Mesendoderm (in vitro differentiated cells): ENCODE data around the gene KIAA1191.

Experiments
- DNase-seq: peaks from one replicate; pipeline ENCODE4 v3.0.0; 2013
- H2AK5ac ChIP-seq: 2 replicates; pipeline ENCODE4 v1.6.1; 2013; ENCODE audit warnings: low read length, inconsistent platforms
- H2BK120ac ChIP-seq: 2 replicates; pipeline ENCODE4 v1.6.1; 2013; ENCODE audit warnings: low read depth, mild to moderate bottlenecking, low read length, moderate library complexity, mixed read lengths
- H2BK15ac ChIP-seq: replicated peaks from 2 replicates; pipeline ENCODE4 v1.6.1; 2013; ENCODE audit warnings: low read depth, mild to moderate bottlenecking, moderate library complexity
- H2BK5ac ChIP-seq: 2 replicates; pipeline ENCODE4 v1.6.1; 2013; ENCODE audit warnings: low read length, inconsistent platforms
- H3K18ac ChIP-seq: 2 replicates; pipeline ENCODE4 v1.6.1; 2013; ENCODE audit warnings: mild to moderate bottlenecking, low read length, mixed read lengths
- H3K23ac ChIP-seq: one replicate; pipeline ENCODE4 v1.6.1; 2013; ENCODE audit warnings: low read length
- H3K27ac ChIP-seq: 2 replicates; pipeline ENCODE4 v1.5.1; 2013; ENCODE audit warnings: low read depth, mild to moderate bottlenecking, inconsistent platforms, low read length, moderate library complexity
- H3K27me3 ChIP-seq: 2 replicates; pipeline ENCODE4 v1.6.1; 2013; ENCODE audit warnings: low read length, control low read depth, mild to moderate bottlenecking, inconsistent platforms; ENCODE audit not compliant: insufficient read depth, poor library complexity
- H3K36me3 ChIP-seq: 2 replicates; pipeline ENCODE4 v1.6.1; 2013; ENCODE audit warnings: low read length, inconsistent platforms; ENCODE audit not compliant: control insufficient read depth, insufficient read depth
- H3K4ac ChIP-seq: one replicate; pipeline ENCODE4 v1.6.1; 2013; ENCODE audit warnings: low read depth, mild to moderate bottlenecking, low read length, moderate library complexity
- H3K4me1 ChIP-seq: 2 replicates; pipeline ENCODE4 v1.6.1; 2013; ENCODE audit warnings: low read depth, low read length, inconsistent platforms; ENCODE audit not compliant: control insufficient read depth
- H3K4me2 ChIP-seq: 2 replicates; pipeline ENCODE4 v1.6.1; 2013; ENCODE audit warnings: low read length
- H3K4me3 ChIP-seq: 2 replicates; pipeline ENCODE4 v1.5.1; 2013; ENCODE audit warnings: mild to moderate bottlenecking, low read length
- H3K56ac ChIP-seq: one replicate; pipeline ENCODE4 v1.6.1; 2013; ENCODE audit warnings: low read length
- H3K79me1 ChIP-seq: 2 replicates; pipeline ENCODE4 v1.6.1; 2013; ENCODE audit warnings: low read length, inconsistent platforms
- H3K79me2 ChIP-seq: 2 replicates; pipeline ENCODE4 v1.6.1; 2013; ENCODE audit warnings: mild to moderate bottlenecking, low read length; ENCODE audit not compliant: control insufficient read depth, insufficient read depth
- H3K9ac ChIP-seq: 2 replicates; pipeline ENCODE4 v1.6.1; 2013; ENCODE audit warnings: low read length, inconsistent platforms
- H4K5ac ChIP-seq: one replicate; pipeline ENCODE4 v1.6.1; 2013; ENCODE audit warnings: low read length
- H4K8ac ChIP-seq: one replicate; pipeline ENCODE4 v1.6.1; 2013; ENCODE audit warnings: low read depth, mild to moderate bottlenecking, control low read depth, low read length, moderate library complexity
- WGBS: extraction: QIAGEN DNeasy Blood & Tissue Kit; methylation state at CpG from one replicate; pipeline ENCODE4 v1.1.7; 2013; ENCODE audit warnings: low lambda C conversion rate, missing lambda C conversion rate; ENCODE audit not compliant: insufficient coverage; ENCODE audit errors: extremely low coverage; 5-methylcytosine and 5-hydroxymethylcytosine counted together

Gene KIAA1191

DNA sequence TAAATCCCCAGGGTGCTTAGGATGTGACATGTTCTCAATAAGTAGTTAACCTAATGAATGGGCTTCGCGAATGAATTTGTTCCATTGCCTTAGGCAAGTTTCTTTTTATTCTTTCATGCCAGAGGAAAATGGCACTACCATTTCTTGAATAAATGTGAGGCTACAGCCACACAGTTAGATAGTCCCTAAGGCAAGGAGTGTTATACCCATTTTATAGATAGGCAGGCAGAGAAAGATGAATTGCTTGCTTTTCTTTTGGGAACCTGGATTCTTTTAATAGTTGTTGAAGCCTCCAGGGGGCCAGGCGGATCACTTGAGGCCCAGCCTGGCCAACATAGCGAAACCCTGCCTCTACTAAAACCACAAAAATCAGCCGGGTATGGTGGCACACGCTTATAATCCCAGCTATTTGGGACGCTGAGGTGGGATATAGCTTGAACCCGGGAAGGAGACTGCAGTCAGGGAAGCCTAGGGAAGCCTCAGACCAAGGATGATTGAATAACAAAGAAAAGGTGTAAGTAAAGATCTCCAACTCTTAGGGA is 25.9 kb upstream of the KIAA1191 start:
- Histone ChIP-seq H3K18ac (no peak overlapping the region), H3K4me3 (peak overlapping the region; percentile 94), H3K4me1 (peaks cover 2% of the 10 kb centered on the region), H3K79me1 (peaks cover 13% of the 10 kb centered on the region), H3K56ac (peak overlapping the region; percentile 96), H4K8ac (no peak overlapping the region), H2BK5ac (no peak overlapping the region), H3K4ac (no peak overlapping the region), H3K27ac (no peak overlapping the region), H3K9ac (peak overlapping the region; percentile 94), H3K79me2 (peaks cover 20% of the 10 kb centered on the region), H3K23ac (no peak overlapping the region), H4K5ac (no peak overlapping the region), H3K4me2 (peak overlapping the region; percentile 90), H3K36me3 (peaks cover 7% of the 10 kb centered on the region), H2BK15ac (no peak overlapping the region), H3K27me3 (no peaks in the 10 kb centered on the region), H2AK5ac (no peak overlapping the region), H2BK120ac (no peak overlapping the region)
- peak; percentile 16 for DNase-seq
- no CpG with 5 or more reads among the region's 8 CpGs for WGBS

- H3K36me3 ChIP-seq = peaks cover 11% of the 10 kb centered on the region
- no peak overlapping the region for H3K4me3 ChIP-seq
- H2BK120ac ChIP-seq = no peak overlapping the region
- no peak overlapping the region for H3K23ac ChIP-seq
- no peak overlapping the region for H3K18ac ChIP-seq
- no peak overlapping the region for H2AK5ac ChIP-seq
- H3K4me2 ChIP-seq = no peak overlapping the region
- peak overlapping the region; percentile 51 for H3K9ac ChIP-seq
- no peak overlapping the region for H3K4ac ChIP-seq
- H4K5ac ChIP-seq = no peak overlapping the region
- no peak overlapping the region for H2BK5ac ChIP-seq
- H3K27me3 ChIP-seq = no peaks in the 10 kb centered on the region
- DNase-seq = no peak
- H4K8ac ChIP-seq = no peak overlapping the region
- H3K79me1 ChIP-seq = peaks cover 13% of the 10 kb centered on the region
- no CpG with 5 or more reads among the region's 1 CpG for WGBS
- peak overlapping the region; percentile 22 for H3K56ac ChIP-seq
- H3K4me1 ChIP-seq = peaks cover 2% of the 10 kb centered on the region
- peaks cover 20% of the 10 kb centered on the region for H3K79me2 ChIP-seq
- H2BK15ac ChIP-seq = no peak overlapping the region
- H3K27ac ChIP-seq = no peak overlapping the region
These were observed 24.9 kb upstream of the KIAA1191 start for GRCh38 chr5:176386491-176386890.

DNA sequence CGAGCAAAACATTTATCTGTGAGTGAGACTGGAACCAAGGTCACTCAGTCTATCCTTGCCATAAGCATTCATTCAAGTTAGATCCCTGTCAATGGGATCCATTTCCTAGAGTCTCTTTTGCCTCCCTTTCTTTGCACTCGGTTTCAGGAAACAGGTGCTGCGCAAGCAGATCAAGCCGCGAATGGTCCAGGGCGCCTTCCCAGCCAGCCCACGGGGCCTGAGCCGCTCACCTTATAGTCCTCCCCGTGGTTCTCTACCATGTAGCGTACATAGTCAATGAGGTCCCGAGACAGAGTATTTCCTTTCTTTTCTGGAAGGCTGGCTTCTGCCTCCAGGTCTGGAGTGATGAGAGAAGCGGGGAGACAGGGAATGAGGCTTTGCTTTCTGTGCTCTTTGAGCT is 23.4 kb upstream of the KIAA1191 start:
- H3K23ac ChIP-seq = no peak overlapping the region
- H3K79me1 ChIP-seq = peaks cover 13% of the 10 kb centered on the region
- no peak for DNase-seq
- H4K8ac ChIP-seq = no peak overlapping the region
- no peak overlapping the region for H3K4me2 ChIP-seq
- no peak overlapping the region for H2AK5ac ChIP-seq
- peaks cover 2% of the 10 kb centered on the region for H3K4me1 ChIP-seq
- no peak overlapping the region for H2BK15ac ChIP-seq
- H3K4me3 ChIP-seq = no peak overlapping the region
- H3K9ac ChIP-seq = no peak overlapping the region
- H2BK120ac ChIP-seq = no peak overlapping the region
- H3K18ac ChIP-seq = no peak overlapping the region
- H3K36me3 ChIP-seq = peaks cover 13% of the 10 kb centered on the region
- no peak overlapping the region for H3K27ac ChIP-seq
- H3K56ac ChIP-seq = no peak overlapping the region
- H4K5ac ChIP-seq = no peak overlapping the region
- H3K27me3 ChIP-seq = no peaks in the 10 kb centered on the region
- H2BK5ac ChIP-seq = no peak overlapping the region
- no peak overlapping the region for H3K4ac ChIP-seq
- whole genome bisulfite sequencing = no CpG with 5 or more reads among the region's 12 CpGs
- peaks cover 20% of the 10 kb centered on the region for H3K79me2 ChIP-seq

GRCh38 chr5:176384366-176384930 is 22.9 kb upstream of the KIAA1191 start:
- Histone ChIP-seq H3K4ac (no peak overlapping the region), H3K18ac (no peak overlapping the region), H3K4me2 (no peak overlapping the region), H3K79me2 (peaks cover 20% of the 10 kb centered on the region), H2BK15ac (no peak overlapping the region), H4K5ac (no peak overlapping the region), H2BK5ac (no peak overlapping the region), H3K56ac (no peak overlapping the region), H3K9ac (no peak overlapping the region), H2AK5ac (no peak overlapping the region), H3K79me1 (peaks cover 13% of the 10 kb centered on the region), H2BK120ac (no peak overlapping the region), H3K23ac (no peak overlapping the region), H3K27ac (no peak overlapping the region), H3K4me1 (peaks cover 2% of the 10 kb centered on the region), H3K4me3 (no peak overlapping the region), H3K36me3 (peaks cover 13% of the 10 kb centered on the region), H4K8ac (no peak overlapping the region), H3K27me3 (no peaks in the 10 kb centered on the region)
- DNase-seq = no peak
- WGBS = no CpG with 5 or more reads among the region's 8 CpGs

- Histone ChIP-seq H2BK5ac (no peak overlapping the region), H3K18ac (no peak overlapping the region), H3K23ac (no peak overlapping the region), H3K9ac (no peak overlapping the region), H3K79me1 (peaks cover 13% of the 10 kb centered on the region), H3K4ac (no peak overlapping the region), H3K27me3 (no peaks in the 10 kb centered on the region), H3K79me2 (peaks cover 20% of the 10 kb centered on the region), H2AK5ac (no peak overlapping the region), H3K27ac (no peak overlapping the region), H4K5ac (no peak overlapping the region), H3K4me3 (no peak overlapping the region), H4K8ac (no peak overlapping the region), H3K4me1 (peaks cover 2% of the 10 kb centered on the region), H3K56ac (no peak overlapping the region), H3K4me2 (no peak overlapping the region), H2BK15ac (no peak overlapping the region), H2BK120ac (no peak overlapping the region), H3K36me3 (peaks cover 13% of the 10 kb centered on the region)
- no CpG with 5 or more reads among the region's 9 CpGs for WGBS
- DNase-seq = no peak
These were observed 22.4 kb upstream of the KIAA1191 start for GRCh38 chr5:176383961-176384360.
